ENCODE results near the gene TIGD3. TPM values are rescaled to one million over a fixed set of nuclear protein-coding genes. Genes with fewer than 3 reads are reported as not detected.
A peak's percentile ranks its signal among the peaks of the same experiment; 100 is the strongest.

TIGD3 gene
- total RNA-seq, 4 donors from 2014 or later, result 0.19 to 0.26 (median 0.20) TPM; not detected in 1

GRCh38 chr11:65383778-65384177 is 29.2 kb downstream of the TIGD3 start:
- H3K4me3 ChIP-seq (ENCODE audit: low read depth, poor library complexity, severe bottlenecking), result no peak overlapping the region
- intact Hi-C loops (cut with DNase I; ENCODE audit: low total_unique reads), result no loop called here
- TF ChIP-seq, protein P1, sequence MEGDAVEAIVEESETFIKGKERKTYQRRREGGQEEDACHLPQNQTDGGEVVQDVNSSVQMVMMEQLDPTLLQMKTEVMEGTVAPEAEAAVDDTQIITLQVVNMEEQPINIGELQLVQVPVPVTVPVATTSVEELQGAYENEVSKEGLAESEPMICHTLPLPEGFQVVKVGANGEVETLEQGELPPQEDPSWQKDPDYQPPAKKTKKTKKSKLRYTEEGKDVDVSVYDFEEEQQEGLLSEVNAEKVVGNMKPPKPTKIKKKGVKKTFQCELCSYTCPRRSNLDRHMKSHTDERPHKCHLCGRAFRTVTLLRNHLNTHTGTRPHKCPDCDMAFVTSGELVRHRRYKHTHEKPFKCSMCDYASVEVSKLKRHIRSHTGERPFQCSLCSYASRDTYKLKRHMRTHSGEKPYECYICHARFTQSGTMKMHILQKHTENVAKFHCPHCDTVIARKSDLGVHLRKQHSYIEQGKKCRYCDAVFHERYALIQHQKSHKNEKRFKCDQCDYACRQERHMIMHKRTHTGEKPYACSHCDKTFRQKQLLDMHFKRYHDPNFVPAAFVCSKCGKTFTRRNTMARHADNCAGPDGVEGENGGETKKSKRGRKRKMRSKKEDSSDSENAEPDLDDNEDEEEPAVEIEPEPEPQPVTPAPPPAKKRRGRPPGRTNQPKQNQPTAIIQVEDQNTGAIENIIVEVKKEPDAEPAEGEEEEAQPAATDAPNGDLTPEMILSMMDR (IDR thresholded peaks at IDR 0.05), result no peak
- WGBS, 2 donors, result 75 to 83% methylated on average over 6 of the region's 6 CpGs
- DNase-seq (ENCODE audit: low spot score in 2 of 2), result no peak

- intact Hi-C loops (cut with DNase I; ENCODE audit: low total_unique reads), result no loop called here
- DNase-seq (ENCODE audit: low spot score in 2 of 2), result no peak
- TF ChIP-seq POLR2A (IDR thresholded peaks at IDR 0.05), result no peak
- TF ChIP-seq, protein P1 (IDR thresholded peaks at IDR 0.05), result no peak
- no peak overlapping the region for H3K4me3 ChIP-seq (ENCODE audit: low read depth, poor library complexity, severe bottlenecking)
- 71 to 76% methylated on average over 8 of the region's 8 CpGs for WGBS, 2 donors
Observed at GRCh38 chr11:65384301-65384889, 29.8 kb downstream of the TIGD3 start.

DNA sequence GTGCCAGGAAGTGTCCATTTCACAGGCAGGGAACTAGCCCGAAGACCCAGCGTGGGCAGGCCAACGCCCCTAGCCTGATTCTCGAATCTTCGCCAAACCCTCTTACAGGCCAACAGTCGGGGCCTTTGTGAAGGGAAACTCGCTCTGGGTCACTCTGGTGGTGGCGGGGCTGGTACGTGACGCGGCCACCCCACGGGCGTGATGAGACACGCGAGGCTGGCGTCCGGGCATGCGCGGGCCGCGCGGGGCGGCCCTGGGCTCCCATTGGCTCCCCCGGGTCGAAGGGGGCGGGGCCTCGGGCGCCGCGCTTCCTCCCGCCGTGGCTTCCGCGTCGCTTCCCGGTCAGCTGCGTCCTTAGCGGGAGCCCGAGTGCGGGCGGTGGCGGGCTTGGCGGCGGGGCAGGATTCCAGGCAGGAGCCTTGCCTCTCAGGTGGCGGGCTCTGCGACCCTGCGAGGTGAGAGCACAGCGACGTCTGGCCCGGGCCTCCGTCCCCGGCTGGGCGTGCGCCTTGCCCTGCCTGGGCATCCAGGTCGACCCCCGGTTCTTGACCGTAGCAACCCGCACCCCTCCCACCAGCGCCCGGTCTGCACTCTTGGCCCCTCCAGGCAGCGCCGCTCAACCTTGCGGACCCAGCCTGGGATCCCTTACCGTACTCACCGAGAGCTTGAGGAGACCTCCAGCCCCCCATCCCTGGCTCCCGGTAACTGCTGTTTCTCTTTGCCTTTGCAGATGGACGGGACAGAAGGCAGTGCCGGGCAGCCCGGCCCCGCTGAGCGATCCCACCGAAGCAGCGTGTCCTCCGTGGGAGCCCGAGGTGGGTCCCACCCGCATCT is 32.0 kb downstream of the TIGD3 start, which contains the start of gene FRMD8:
TSS of gene FRMD8 (plus strand) at position 331 of the 834 bp plus-strand sequence. CDS start at position 731, 400 bp downstream.
- 1% methylated on average over 50 to 54 of the region's 76 CpGs for WGBS, 2 donors
- intact Hi-C loops (cut with DNase I; ENCODE audit: low total_unique reads), result no loop called here
- DNase-seq (ENCODE audit: low spot score in 2 of 2), result peak; percentile 90 to 98
- H3K4me3 ChIP-seq (ENCODE audit: low read depth, poor library complexity, severe bottlenecking), result peak within 1 kb of the TSS; percentile 61
- TF ChIP-seq, protein P1 (IDR thresholded peaks at IDR 0.05), result no peak
- TF ChIP-seq POLR2A (IDR thresholded peaks at IDR 0.05), result peak in 1 of 2 donors; percentile 0

DNA sequence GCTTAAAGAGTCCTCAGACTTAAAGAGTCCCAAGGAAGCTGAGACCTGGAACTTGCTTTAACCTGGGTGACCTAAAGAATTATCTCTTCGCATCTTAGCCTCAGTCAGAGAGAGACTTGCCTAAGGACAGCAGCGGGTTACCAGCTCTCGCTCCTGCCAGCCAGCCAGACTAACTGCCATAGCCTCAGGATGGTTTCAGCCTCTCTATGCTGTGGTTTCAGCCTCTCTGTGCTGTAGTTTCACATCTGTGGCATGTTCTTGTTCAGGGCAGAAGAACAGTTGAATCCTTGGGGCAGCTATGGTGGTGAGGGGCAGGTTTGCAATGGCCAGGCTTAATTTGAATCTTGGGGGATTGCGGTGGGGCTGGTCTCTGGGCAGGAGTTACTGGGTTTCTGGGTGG is 34.2 kb downstream of the TIGD3 start:
- no peak for TF ChIP-seq POLR2A (IDR thresholded peaks at IDR 0.05)
- TF ChIP-seq, protein P1 (IDR thresholded peaks at IDR 0.05), result no peak
- intact Hi-C loops (cut with DNase I; ENCODE audit: low total_unique reads), result no loop called here
- no peak overlapping the region for H3K4me3 ChIP-seq (ENCODE audit: low read depth, poor library complexity, severe bottlenecking)
- DNase-seq (ENCODE audit: low spot score in 2 of 2), result no peak
- 57 to 69% methylated on average over 4 of the region's 4 CpGs for WGBS, 2 donors

- WGBS, 2 donors, result 80 to 82% methylated on average over 15 to 20 of the region's 20 CpGs
- TF ChIP-seq, protein P1 (IDR thresholded peaks at IDR 0.05), result no peak
- no peak for TF ChIP-seq POLR2A (IDR thresholded peaks at IDR 0.05)
- intact Hi-C loops (cut with DNase I; ENCODE audit: low total_unique reads), result no loop called here
- DNase-seq (ENCODE audit: low spot score in 2 of 2), result no peak
- H3K4me3 ChIP-seq (ENCODE audit: low read depth, poor library complexity, severe bottlenecking), result no peak overlapping the region
Observed at GRCh38 chr11:65389294-65389980, 34.9 kb downstream of the TIGD3 start.

All from lower leg skin (tissue), 4 donors.